GM12891 (cell line): Measurements from ENCODE around the gene ADA.

ENCODE experiments used
- PAX5 ChIP-seq: IDR thresholded peaks from 2 replicates; pipeline ENCODE4 v1.6.1; 2011; ENCODE audit warnings: low read length, moderate library complexity, mild to moderate bottlenecking; ENCODE audit not compliant: insufficient read depth, severe bottlenecking
- POLR2AphosphoS5 ChIP-seq: IDR thresholded peaks from 2 replicates; pipeline ENCODE4 v1.6.1; 2011; ENCODE audit warnings: low read depth, low read length, control low read depth

DNA sequence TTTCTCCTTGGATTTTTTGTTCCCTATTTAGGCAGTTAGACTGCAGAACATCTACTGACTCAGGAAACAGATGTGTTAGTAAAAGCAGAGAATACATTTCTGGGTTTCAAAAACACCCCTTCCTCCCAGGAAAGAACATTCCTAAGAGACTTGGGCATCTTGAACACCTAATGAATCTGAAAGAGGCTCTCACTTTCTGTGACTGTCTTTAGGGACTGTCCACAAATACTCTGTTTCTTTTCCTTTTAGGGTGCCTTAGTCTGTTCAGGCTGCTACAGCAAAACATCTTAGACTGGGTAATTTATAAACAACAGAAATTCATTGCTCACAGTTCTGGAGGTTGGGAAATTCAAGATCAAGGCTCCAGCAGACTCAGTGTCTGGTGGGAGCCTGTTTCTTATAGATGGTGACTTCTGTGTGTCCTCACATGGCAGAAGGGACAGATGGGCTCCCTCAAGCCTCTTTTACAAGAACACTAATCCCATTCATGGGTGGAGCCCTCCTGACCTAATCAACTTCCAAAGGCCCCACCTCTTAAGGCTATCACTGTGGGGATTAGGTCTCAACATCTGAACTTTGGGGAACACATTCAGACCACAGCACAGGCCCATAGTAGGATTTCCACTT is 44.3 kb upstream of the ADA start:
- TF ChIP-seq PAX5, result no peak
- TF ChIP-seq POLR2AphosphoS5, result no peak
